GM12801 (cell line): Measurements from ENCODE around the gene ARAF.

Experiments used
- TF ChIP-seq, protein P1 (sequence below): IDR thresholded peaks from one replicate; pipeline ENCODE4 v1.5.1; 2011; ENCODE audit warnings: control low read depth; ENCODE audit not compliant: insufficient read length; ENCODE audit errors: extremely low read depth

Gene ARAF

DNA sequence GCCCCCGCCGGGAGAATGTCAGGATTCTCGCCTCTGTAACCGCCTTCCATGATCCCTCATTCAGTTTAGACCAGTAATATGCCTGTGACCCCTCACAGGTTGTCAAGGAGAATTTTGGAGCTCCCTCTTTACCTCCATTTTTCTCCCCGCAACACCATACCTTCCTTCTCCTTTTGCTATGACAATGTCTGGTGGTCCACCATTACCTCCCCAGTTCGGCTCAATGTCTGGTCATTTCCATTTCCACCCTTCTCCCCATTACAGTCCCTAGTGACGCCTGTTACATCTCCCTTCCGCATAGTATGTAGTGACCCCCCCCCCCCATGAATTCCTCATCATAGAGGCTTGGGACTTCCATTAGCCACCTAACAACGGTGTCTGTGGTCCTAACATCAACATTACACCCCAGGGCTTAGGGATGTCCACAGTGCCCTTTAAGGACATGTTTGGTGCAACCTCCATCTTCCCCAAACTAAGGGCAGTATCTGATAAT, 700 bp downstream of the ARAF start:
- TF ChIP-seq, protein P1, sequence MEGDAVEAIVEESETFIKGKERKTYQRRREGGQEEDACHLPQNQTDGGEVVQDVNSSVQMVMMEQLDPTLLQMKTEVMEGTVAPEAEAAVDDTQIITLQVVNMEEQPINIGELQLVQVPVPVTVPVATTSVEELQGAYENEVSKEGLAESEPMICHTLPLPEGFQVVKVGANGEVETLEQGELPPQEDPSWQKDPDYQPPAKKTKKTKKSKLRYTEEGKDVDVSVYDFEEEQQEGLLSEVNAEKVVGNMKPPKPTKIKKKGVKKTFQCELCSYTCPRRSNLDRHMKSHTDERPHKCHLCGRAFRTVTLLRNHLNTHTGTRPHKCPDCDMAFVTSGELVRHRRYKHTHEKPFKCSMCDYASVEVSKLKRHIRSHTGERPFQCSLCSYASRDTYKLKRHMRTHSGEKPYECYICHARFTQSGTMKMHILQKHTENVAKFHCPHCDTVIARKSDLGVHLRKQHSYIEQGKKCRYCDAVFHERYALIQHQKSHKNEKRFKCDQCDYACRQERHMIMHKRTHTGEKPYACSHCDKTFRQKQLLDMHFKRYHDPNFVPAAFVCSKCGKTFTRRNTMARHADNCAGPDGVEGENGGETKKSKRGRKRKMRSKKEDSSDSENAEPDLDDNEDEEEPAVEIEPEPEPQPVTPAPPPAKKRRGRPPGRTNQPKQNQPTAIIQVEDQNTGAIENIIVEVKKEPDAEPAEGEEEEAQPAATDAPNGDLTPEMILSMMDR = no peak

DNA sequence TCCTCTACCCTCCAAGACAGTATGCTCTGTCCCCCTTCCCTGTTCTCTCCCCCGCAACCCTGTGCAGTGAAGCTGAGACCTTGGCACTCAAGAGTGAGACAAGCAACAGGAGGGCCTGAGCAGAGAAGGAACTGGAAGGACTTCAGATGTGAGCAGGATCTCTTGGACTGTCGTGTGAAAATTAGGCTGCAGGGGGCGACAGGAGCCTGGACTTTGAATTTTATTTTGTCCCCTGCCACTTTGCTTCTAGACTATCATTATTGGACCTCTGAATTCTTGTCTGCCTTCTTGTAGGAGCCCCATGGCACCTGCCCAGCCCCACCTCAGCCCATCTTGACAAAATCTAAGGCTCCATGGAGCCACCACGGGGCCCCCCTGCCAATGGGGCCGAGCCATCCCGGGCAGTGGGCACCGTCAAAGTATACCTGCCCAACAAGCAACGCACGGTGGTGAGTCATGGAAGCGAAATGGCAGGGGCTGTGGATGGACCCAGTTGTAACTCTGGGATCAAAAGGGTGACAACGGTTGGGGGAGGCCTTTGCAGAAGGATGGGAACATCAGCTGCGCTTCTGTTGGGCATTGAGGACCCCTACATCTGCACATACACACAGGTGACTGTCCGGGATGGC, 1.7 kb downstream of the ARAF start:
- TF ChIP-seq, protein P1 = no peak

DNA sequence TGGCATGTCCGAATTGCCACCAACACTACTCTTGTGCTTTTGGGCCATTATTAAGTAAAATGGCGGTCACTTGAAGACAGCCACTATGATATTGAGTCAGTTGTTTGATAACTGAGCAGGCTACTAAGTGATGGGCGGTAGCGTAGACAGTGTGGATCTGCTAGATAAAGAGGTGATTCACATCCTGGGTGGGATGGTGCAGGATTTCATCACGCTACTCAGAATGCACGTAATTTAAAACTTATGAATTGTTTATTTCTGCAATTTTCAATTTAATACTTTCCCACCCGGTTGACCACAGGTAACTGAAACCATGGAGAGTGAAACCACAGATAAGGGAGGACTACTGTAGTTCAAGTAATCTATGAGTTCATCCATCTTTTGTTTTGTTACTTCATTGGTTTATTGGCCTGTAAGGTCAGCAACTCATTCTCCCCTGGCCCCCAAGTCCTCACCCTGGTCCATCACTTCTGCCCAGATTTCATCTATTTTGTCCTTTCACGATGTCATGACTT, 2.9 kb downstream of the ARAF start:
- TF ChIP-seq, protein P1 = no peak

DNA sequence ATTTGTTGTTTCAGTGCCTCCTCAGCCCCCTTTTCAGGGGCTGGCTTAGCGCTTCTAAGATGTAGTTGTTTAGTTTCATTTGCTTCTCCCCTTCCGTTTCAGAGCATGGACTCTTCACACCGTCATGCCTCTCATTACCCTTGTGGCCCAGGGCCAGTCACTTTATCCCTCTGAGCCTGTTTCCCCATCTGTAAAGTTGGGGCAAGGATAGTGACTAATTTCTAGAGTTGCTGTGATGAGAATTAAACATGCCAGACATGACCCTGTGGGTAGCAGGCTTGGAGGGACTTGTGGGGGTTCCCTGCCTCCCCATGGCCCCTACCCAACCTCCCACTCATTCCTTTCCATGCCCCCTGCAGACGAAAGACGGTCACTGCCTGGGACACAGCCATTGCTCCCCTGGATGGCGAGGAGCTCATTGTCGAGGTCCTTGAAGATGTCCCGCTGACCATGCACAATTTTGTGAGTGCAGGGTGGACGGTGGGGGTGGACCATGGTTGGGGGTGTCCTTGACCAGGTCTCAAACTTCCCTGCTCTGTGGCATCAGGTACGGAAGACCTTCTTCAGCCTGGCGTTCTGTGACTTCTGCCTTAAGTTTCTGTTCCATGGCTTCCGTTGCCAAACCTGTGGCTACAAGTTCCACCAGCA, 3.6 kb downstream of the ARAF start:
- TF ChIP-seq, protein P1 = no peak

DNA sequence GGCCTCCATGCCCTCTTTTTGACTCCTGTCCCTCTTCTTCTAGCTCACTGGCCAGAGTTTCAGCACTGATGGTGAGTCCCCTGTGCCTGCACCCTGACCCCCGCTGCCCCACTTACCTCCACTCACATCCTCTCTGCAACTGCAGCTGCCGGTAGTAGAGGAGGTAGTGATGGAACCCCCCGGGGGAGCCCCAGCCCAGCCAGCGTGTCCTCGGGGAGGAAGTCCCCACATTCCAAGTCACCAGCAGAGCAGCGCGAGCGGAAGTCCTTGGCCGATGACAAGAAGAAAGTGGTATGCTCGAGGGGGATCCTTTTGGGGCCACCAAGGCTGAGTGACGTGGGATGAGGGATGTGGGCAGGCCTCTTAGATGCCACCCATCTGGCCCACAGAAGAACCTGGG, 5.8 kb downstream of the ARAF start:
- TF ChIP-seq, protein P1 = no peak

DNA sequence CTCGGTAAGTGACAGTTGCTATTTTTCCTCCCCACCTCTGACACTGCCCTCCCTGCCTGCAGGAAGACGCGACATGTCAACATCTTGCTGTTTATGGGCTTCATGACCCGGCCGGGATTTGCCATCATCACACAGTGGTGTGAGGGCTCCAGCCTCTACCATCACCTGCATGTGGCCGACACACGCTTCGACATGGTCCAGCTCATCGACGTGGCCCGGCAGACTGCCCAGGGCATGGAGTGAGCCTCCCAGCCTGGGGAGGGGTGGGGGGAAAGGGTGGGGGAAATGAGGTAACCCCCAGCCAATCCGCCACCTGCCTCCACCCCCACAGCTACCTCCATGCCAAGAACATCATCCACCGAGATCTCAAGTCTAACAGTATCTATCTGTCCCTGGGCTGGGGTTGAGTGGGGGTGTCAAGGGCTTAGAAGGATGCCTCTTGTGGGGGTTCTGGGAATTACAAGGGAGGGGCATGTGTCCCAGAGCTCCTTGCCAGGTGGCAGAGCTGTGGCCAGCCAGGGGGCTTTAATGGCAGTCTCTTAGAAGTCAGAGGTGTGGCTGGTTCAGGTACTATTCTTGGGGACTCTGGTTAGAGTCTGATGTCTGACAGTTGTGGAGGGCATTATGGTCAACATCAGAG, 7.8 kb downstream of the ARAF start:
- TF ChIP-seq, protein P1 = no peak

DNA sequence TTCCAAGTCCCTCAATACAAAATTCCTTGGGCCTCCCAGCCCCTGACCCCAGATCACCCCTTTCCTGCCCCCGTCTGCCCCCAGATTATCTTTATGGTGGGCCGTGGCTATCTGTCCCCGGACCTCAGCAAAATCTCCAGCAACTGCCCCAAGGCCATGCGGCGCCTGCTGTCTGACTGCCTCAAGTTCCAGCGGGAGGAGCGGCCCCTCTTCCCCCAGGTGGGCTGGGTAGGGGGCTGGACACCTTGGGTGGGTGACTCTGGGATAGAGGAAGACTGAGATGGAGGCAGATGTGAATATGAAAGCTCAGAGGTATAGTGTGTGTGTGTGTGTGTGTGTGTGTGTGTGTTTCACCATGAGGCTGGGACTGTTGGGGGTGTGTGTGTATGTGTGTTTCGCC, 9.8 kb downstream of the ARAF start:
- TF ChIP-seq, protein P1 = no peak
